Heart right ventricle (tissue), 16 donors: ENCODE results near the gene LIPA. TPM values are rescaled to one million over a fixed set of nuclear protein-coding genes. Genes with fewer than 3 reads are reported as not detected.
A peak's percentile ranks its signal among the peaks of the same experiment; 100 is the strongest.

Source experiments
- ATAC-seq, 8 donors: fragments of 200-7000 bp; cut with Tn5 transposase; one replicate each; pipeline ENCODE4 v1.9.1; 2020; ENCODE audit warnings: mild to moderate bottlenecking in 8 of 8, moderate library complexity in 8 of 8, moderate number of reproducible peaks in 1 of 8
- DNase-seq, 2 donors: peaks; one replicate each; pipeline ENCODE4 v3.0.0-alpha.2; 2020
- H3K27ac ChIP-seq, 10 donors: fragments of 200-600 bp; sonication (generic) in 2 of 10; one replicate each; pipeline versions ENCODE4 v1.5.0 to v1.8.0; 2020 to 2022; ENCODE audit warnings: mild to moderate bottlenecking in 3 of 10
- H3K27me3 ChIP-seq, 7 donors: fragments of 200-600 bp; one replicate each; pipeline ENCODE4 v1.8.0; 2021 to 2022; ENCODE audit warnings: mild to moderate bottlenecking in 2 of 7
- H3K36me3 ChIP-seq, 9 donors: fragments of 200-600 bp; sonication (generic) in 1 of 9; one replicate each; pipeline versions ENCODE4 v1.5.0 to v1.8.0; 2020 to 2022; ENCODE audit warnings: mild to moderate bottlenecking in 2 of 9
- H3K4me1 ChIP-seq, 9 donors: fragments of 200-600 bp; sonication (generic) in 1 of 9; one replicate each; pipeline versions ENCODE4 v1.5.0 to v1.8.0; 2020 to 2022; ENCODE audit warnings: mild to moderate bottlenecking in 4 of 9
- H3K4me3 ChIP-seq, 10 donors: fragments of 200-600 bp; sonication (generic) in 2 of 10; one replicate each; pipeline versions ENCODE4 v1.5.0 to v1.8.0; 2020 to 2022; ENCODE audit warnings: mild to moderate bottlenecking in 7 of 10, moderate library complexity in 2 of 10
- H3K9me3 ChIP-seq, 11 donors: fragments of 200-600 bp in 10 of 11; sonication (generic) in 2 of 11; one replicate each; pipeline versions ENCODE4 v1.5.0 to v1.8.0; 2013 to 2022; ENCODE audit warnings: mild to moderate bottlenecking in 2 of 11, control low read depth in 1 of 11, moderate library complexity in 1 of 11
- CTCF ChIP-seq, 9 donors: fragments of 200-600 bp; sonication (generic) in 2 of 9; IDR thresholded peaks; one replicate each; pipeline versions ENCODE4 v1.5.0 to v1.8.0; 2021 to 2022; ENCODE audit warnings: antibody characterized with exemption in 9 of 9, mild to moderate bottlenecking in 5 of 9, moderate library complexity in 1 of 9
- WGBS, 2 donors: extraction: QIAGEN DNeasy Blood & Tissue Kit; methylation state at CpG; one replicate each; pipeline ENCODE4 v1.1.7; 2013; ENCODE audit warnings: inconsistent platforms in 1 of 2; 5-methylcytosine and 5-hydroxymethylcytosine counted together
- intact Hi-C, 10 donors: fragments of 100-400 bp; cut with DNase I; formaldehyde crosslinking; loops; one replicate each; pipeline versions ENCODE4 v1.11.1 to v1.14.2; 2022
- polyA plus RNA-seq, 2 donors: library from polyadenylated mRNA; stranded (reverse); fragments of 200-250 nt; gene quantifications; one replicate each; pipeline ENCODE4 v1.2.3, GENCODE V29; 2013
- total RNA-seq, 10 donors: library from RNA; stranded (reverse); fragmentation: NEBNext Ultra II Directional in 3 of 10; extraction: Animal tissue kit (Norgen Biotek cat#: 25700) in 3 of 10; gene quantifications; one replicate each; pipeline versions ENCODE4 v1.2.1 to v1.2.4, GENCODE V29; 2021 to 2023
- donor health status: Arrhythmogenic right ventricular cardiomyopathy.
- donor health status: ischemic (EF 13 %, LVEDD 7.1; RV severe dilation, severe dysfunction).
- donor health status: healthy with polysubstance abuse.
- donor health status: DM: no; HTN: yes; CAD: no.
- donor health status: DM: no; HTN: no; CAD: no.
- donor health status: ischemic (EF 25% LVEDD 6.9; RV normal size, moderate dysfunction).
- donor health status: ischemic (EF 25% LVEDD 5.7; RV mildly dilated, moderate dysfunction).
- donor health status: healthy.
- donor health status: DM: yes; HTN: yes; CAD: no.
- donor health status: Ischemic cardiomyopathy.
- donor health status: ischemic (EF 35%, LVEDD 5.7; RV mildly dilated, moderate dysfunction).
- donor health status: nonischemic (EF 11% LVEDD 7.7; RV severe dilation, severe dysfunction).
- donor health status: DM: yes; HTN: yes; CAD: no.
- donor health status: PGD.
- donor health status: ischemic (EF 29% LVEDD 5.4; RV normal size, mild dysfunction).
- donor health status: nonischemic (EF 23%, LVEDD 6.1; RV moderate dilation, normal function).

LIPA gene
- total and polyA plus RNA-seq, 12 donors: 7.8 to 58.5 (median 15.3) TPM

DNA sequence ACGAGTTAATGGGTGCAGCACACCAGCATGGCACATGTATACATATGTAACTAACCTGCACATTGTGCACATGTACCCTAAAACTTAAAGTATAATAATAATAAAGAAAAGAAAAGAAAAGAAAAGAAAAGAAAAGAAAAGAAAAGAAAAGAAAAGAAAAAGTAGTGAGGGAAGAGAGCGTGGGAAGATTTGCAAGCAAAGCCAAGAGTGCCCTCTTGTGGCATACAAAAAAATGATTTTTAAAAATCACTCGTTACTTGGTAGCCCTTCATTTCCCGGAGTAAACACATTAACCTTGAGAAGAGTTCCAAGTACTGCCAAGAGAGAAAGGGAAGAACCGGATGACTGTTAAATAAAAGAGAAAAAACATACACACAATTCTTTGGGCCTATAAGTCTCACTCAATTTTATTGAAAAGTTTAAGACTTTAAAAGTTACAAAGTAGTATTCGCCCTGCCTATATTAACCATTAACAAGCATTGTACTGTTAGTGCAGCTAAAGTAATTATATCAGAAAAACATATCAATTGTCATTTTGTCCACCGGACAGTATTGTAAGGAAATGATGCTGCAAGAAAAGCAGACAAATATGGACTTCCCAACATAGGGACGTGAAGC, 38.3 kb downstream of the LIPA start:
- ATAC-seq: peak in 7 of 8 donors; percentile 50 to 77 (median 68)
- DNase-seq: no peak
- H3K4me1 ChIP-seq: peaks cover 0 to 18% (median 9%) of the 10 kb centered on the region in 9 donors
- peaks cover 0 to 30% (median 2%) of the 10 kb centered on the region in 7 donors for H3K27me3 ChIP-seq
- H3K9me3 ChIP-seq: no peaks in the 10 kb centered on the region
- peak; percentile 45 to 81 (median 68) for TF ChIP-seq CTCF (IDR thresholded peaks at IDR 0.05)
- 38 to 42% methylated on average over 8 of the region's 8 CpGs for WGBS, 2 donors
- H3K4me3 ChIP-seq: no peak overlapping the region
- H3K36me3 ChIP-seq: peaks cover 0 to 27% (median 0%) of the 10 kb centered on the region in 9 donors
- intact Hi-C loops: loop anchor here in 9 of 10 donors (1.0 to 10.0 kb wide), 8 partner anchors 182 to 378 kb away; no protein-coding TSS in a partner anchor
- no peak overlapping the region for H3K27ac ChIP-seq

DNA sequence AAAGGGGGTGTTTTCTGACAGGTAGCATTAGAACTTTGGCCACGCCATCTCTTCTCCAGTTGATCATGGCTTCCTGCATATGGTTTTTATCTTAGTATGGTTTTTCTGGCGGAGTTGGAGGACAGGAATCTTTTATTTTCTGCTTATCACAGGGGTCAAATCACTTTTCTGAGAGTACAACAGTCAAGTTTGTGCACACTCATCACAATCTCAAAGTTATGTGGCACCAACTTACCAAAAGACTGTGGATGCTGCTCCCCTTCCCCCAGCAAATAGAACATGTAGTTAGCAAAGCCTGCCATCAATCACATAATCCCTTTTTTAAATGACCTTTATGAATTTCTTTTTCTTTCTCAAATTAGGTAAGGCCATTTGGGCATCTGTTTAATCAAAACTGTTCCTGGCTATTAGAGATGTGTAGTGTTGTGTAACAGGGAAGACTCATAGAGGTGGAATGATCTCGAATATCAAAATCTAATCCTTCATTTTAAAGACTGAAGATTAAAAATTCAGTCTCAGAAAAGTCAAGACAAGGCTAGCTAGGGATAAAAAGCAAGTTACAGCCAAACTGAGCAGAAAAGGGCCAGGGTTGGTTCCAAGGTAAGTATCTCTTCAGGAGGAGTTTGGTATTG, 40.7 kb downstream of the LIPA start:
- Histone ChIP-seq H3K36me3 (peaks cover 0 to 24% (median 0%) of the 10 kb centered on the region in 9 donors), H3K9me3 (no peaks in the 10 kb centered on the region), H3K27me3 (peaks cover 0 to 54% (median 20%) of the 10 kb centered on the region in 7 donors), H3K27ac (no peak overlapping the region), H3K4me1 (peaks cover 0 to 34% (median 20%) of the 10 kb centered on the region in 9 donors), H3K4me3 (no peak overlapping the region)
- intact Hi-C loops: loop anchor here in 6 of 10 donors (2.0 to 10.0 kb wide), 6 partner anchors 180 to 376 kb away; no protein-coding TSS in a partner anchor
- WGBS, 2 donors: 91 to 97% methylated on average over 3 of the region's 3 CpGs
- no peak for TF ChIP-seq CTCF (IDR thresholded peaks at IDR 0.05)
- ATAC-seq (no peak), DNase-seq (no peak)

- ATAC-seq: no peak
- Histone ChIP-seq H3K4me1 (peaks cover 0 to 34% (median 20%) of the 10 kb centered on the region in 9 donors), H3K9me3 (no peaks in the 10 kb centered on the region), H3K36me3 (peaks cover 0 to 12% (median 0%) of the 10 kb centered on the region in 9 donors), H3K4me3 (no peak overlapping the region), H3K27me3 (peaks cover 0 to 66% (median 20%) of the 10 kb centered on the region in 7 donors), H3K27ac (no peak overlapping the region)
- intact Hi-C loops: loop anchor here in 9 of 10 donors (1.0 to 10.0 kb wide), 9 partner anchors 115 to 375 kb away; no protein-coding TSS in a partner anchor
- no peak for DNase-seq
- 95 to 96% methylated on average over 5 of the region's 5 CpGs for WGBS, 2 donors
- TF ChIP-seq CTCF (IDR thresholded peaks at IDR 0.05): no peak
Measured at GRCh38 chr10:89209718-89210117, 41.9 kb downstream of the LIPA start.

GRCh38 chr10:89207801-89208551, 43.6 kb downstream of the LIPA start:
- peak overlapping the region; percentile 21 to 67 (median 56) for H3K4me3 ChIP-seq
- 5 to 7% methylated on average over 60 of the region's 60 CpGs for WGBS, 2 donors
- ATAC-seq (peak; percentile 68 to 87 (median 81)), DNase-seq (peak; percentile 56 to 67)
- no peaks in the 10 kb centered on the region for H3K9me3 ChIP-seq
- intact Hi-C loops: loop anchor here in 5 of 10 donors (2.0 to 10.0 kb wide), 4 partner anchors 113 to 179 kb away; no protein-coding TSS in a partner anchor
- TF ChIP-seq CTCF (IDR thresholded peaks at IDR 0.05): no peak
- H3K36me3 ChIP-seq: no peaks in the 10 kb centered on the region
- peaks cover 0 to 83% (median 20%) of the 10 kb centered on the region in 7 donors for H3K27me3 ChIP-seq
- H3K4me1 ChIP-seq: peaks cover 0 to 28% (median 20%) of the 10 kb centered on the region in 9 donors
- peak overlapping the region; percentile 78 to 93 (median 83) for H3K27ac ChIP-seq
